NOMO-1 treated with dmso at 0.1 percent for 144 hours (cell line): ENCODE measurements around the gene SCAMP2.
"Not testable (repeated sequence)": the region's sequence is repeated elsewhere in the genome, so short reads cannot be mapped to it uniquely, and the experiment has no call there.

ENCODE experiments used
- DNase-seq: peaks from one replicate; lab custom pipeline; 2025; ENCODE audit not compliant: unreplicated experiment; lab: John Stamatoyannopoulos, UW

Gene SCAMP2, protein sequence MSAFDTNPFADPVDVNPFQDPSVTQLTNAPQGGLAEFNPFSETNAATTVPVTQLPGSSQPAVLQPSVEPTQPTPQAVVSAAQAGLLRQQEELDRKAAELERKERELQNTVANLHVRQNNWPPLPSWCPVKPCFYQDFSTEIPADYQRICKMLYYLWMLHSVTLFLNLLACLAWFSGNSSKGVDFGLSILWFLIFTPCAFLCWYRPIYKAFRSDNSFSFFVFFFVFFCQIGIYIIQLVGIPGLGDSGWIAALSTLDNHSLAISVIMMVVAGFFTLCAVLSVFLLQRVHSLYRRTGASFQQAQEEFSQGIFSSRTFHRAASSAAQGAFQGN

DNA sequence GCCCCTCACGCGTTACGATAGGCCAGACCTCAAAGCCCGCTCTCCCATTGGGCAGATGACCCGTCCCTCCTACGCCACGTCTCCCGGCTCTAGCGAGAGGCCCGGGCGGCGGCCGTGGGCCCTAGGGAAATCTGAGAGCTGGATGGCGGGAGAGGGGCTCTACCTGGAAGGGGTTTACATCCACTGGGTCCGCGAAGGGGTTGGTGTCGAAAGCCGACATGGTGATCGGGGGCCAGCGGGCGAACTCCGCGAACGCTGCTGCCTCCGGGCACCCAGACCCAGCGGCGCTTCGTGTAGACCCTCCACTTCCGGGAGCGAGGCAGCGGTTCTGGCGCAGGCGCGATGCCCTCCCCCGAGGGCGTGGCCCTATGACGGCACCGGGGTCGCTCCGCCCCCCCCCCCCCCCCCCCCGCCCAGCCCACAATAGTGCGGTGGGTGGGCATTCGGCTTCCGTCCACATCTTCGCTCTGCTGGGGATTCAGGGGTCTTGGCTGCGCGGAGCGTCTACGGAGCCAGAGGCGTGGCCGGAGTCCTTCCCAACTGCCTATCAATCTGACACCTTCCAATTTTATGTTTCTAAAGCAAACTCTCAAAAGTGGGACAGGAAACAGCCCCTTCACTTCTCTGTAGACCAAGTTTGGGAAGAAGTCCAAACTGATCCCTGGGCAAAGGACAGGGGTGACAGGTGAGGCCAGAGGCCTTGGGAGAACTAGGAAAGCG lies at the start of gene SCAMP2:
TSS of gene SCAMP2 (minus strand) at position 330 of the 720 bp plus-strand sequence. CDS start at position 220, 110 bp downstream.
- peak; percentile 93 for DNase-seq

DNA sequence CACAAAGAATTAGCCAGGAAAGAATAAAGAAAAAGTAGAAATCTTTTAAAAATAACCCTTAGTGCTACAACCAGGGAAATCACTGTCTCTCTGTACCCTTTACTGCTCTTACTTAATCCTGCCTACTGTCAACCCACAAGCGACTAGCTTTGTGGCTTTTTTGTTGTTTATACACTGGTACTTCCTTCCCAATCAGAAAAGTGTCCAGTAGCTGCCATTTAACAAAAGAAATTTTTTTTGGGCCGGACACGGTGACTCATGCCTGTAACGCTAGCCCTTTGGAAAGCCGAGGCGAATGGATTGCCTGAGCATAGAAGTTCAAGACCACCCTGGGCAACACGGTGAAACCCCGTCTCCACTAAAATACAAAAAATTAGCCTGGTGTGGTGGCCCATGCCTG lies 47.3 kb upstream of the SCAMP2 start:
- DNase-seq: no peak

DNA sequence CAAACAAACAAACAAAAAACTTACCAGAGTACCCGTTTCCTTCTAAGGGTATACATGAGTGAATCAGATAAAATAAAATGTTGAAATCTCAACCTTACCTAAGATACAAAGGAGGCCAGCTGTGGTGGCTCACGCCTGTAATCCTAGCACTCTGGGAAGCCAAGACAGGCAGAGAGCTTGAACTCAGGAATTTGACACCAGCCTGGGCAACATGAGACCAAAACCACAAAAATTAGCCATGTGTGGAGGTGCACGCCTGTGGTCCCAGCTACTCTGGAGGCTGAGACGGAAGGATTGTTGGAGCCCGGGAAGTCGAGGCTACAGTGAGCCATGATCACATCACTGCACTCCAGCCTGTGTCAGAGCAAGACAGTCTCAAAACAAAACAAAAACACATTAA lies 44.5 kb upstream of the SCAMP2 start:
- no peak for DNase-seq

DNA sequence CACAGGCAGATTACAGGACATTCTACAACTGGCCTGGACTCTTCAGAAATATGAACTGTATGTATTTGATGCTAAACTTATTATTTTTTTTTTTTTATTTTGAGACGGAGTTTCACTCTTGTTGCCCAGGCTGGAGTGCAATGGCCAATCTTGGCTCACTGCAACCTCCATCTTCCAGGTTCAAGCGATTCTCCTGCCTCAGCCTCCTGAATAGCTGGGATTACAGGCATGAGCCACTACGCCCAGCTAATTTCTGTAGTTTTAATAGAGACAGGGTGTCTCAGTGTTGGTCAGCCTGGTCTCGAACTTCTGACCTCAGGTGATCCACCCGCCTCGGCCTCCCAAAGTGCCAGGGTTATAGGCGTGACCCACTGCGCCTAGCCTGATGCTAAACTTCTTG lies 40.6 kb upstream of the SCAMP2 start:
- not testable (repeated sequence) for DNase-seq

DNA sequence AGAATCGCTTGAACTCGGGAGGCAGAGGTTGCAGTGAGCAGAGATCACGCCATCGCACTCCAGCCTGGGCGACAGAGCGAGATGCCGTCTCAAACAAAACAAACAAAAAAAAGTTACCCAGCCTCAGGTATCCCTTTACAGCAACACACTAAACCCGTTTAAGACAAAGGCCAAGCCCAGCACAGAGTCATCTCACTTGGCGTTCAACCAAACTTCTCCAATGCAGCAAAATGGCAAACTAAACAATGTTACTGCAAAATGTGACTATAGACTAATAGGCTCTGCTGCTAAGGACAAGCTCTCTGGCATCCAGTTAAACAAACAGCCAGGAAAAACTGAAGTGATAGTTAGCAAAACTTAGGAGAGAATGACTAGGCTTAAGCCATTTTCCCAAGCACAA lies 39.9 kb upstream of the SCAMP2 start:
- no peak for DNase-seq

DNA sequence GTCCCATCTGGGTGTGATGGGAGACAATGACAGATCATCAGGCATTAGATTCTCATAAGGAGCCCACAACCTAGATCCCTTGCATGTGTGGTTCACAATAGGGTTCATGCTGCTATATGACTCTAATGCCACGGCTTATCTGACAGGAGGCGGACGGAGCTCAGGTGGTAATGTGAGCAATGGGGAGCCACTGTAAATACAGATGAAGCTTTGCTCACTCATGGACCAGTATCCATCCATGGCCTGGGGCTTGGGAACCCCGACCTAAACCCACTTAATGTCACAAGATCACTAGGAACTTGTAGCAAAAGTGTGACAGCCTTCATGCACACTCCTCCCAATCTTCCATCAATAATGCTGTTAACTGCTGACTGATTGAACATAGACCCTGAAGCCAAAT lies 35.5 kb upstream of the SCAMP2 start:
- no peak for DNase-seq

DNA sequence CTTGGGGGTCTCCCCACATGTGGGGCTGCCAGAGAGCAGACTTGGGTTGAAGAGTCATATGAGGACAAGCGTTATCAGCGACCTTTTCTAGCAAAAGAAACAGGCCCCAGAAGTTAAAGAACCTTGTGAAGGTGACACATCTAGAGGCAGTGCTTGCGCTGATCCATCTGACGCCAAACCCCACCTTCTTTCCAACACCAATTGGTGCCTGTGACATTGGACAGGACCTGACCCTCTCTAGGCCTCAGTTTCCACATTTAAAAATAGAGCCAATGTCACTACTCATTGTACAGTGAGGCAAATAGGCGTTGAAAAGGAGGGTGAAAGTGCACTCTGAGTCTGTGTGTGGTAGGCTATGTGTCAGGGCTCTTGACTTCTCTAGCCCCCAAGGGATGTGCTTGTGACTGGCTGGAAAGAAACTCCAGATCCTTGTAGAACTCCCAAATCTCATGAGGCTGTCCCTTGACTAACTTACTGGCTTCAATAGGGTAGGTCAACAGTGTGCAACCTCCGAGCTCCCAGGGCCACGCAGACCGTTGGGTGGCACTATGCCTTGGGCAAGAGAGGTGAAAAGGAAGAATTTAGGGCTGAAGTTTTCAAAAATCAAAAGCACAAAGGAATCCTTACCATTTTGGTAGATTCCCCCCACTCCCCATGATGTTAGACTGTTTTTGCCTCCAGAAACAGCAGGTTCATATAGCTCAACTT lies 34.2 kb upstream of the SCAMP2 start:
- no peak for DNase-seq

DNA sequence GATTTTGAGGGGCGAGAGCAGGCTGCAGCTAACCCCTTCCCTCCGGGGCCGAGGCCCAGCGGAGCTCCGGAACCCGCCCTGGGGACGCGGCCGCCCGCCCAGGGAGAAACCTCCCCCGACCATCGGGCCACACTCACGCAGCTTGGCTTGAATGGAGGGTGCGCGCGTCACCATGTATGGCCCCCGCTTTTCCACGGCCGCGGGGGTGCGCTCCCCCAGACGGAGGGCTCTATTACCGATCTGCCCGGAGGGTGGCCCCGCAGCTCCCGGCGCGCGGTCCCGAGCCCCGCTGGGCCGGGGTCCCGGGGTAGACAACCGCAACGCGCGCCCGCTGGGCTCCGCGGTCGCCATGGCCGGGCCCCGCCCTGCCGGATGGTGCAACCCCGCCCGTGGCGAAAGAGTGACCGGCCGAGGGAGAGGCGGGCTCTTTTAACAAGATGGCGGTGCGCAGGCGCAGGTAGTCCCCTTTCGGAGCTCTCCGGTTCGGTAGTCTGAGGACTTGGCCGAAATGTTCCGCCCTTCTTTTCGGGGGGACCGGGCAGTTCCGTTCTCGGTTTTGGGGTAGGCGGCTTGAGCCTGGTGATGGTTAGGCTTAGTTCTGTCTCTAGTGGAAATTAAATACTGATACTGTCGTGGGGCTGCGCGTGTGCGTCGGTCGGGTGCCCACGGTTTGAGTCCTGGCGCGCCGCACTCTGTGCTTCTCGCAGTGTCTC lies 33.4 kb upstream of the SCAMP2 start, which contains the start of gene FAM219B:
TSS of gene FAM219B (minus strand) at position 402 of the 713 bp plus-strand sequence. CDS start at position 351, 51 bp downstream.
- peak; percentile 81 for DNase-seq

DNA sequence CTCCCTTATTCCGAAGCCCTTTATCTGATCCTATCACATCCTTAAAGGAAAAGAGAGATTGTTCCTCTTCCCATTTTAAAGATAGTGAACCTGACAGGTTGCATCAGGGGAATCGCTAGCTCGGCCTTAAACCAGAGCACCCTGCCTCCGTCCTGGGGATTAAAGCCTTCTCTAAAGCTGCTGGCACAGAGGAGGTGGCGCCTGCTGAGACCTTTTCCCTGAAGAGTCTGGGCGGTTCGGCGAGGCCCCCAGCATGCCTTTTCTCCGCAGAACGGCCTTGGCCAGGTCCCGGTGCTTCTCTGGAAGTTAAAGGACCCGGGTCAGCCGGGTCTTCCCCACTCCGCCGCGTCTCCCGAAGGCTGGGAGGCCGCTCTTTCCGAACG lies 32.9 kb upstream of the SCAMP2 start:
- DNase-seq: no peak

DNA sequence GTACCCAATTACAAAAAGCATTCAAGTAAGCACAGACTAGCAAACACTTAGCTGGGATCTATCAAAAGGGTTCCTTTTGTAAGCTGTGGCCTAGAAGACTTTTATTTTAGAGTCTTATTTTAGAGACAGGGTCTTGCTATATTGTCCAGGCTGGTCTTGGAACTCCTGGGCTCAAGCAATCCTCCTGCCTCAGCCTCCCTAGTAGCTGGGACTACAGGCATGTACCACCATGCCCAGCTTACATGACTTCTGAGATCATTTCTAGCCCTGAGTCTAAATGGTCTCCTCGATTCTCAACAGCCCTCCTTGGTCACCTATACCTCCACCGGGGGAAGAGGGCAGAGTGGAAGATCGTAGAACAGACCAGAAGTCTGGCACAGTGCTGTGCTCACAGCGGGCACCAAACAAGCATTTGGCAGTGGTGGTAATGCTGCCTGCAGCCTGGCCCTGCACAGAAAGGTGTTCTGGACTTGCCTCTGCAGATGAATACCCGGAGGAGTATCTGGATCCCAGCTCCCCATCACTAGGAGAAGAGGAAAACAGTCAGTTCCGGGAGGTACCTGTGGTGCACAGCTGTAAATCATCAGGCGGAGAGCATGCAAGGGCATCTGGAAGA lies 31.1 kb upstream of the SCAMP2 start:
- DNase-seq: no peak

DNA sequence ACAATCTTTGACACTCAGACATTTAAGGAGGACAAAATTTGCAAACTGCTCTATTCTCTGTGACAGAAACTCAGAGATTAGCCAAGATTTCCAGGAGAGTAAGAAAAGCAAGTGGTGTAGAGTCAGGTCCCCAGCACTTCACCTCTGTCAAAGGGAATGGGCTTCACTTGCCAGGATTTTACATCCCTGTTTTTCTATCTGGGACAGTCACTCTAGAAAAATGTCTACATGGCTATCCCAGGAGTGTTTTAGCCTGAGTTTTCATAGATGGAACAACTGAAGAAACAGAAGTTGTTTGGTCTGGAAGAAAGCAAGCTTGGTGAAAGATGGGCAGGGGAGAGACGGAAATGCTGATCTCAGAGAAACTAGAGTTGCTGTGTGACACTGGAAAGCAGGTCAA lies 30.5 kb upstream of the SCAMP2 start:
- no peak for DNase-seq

DNA sequence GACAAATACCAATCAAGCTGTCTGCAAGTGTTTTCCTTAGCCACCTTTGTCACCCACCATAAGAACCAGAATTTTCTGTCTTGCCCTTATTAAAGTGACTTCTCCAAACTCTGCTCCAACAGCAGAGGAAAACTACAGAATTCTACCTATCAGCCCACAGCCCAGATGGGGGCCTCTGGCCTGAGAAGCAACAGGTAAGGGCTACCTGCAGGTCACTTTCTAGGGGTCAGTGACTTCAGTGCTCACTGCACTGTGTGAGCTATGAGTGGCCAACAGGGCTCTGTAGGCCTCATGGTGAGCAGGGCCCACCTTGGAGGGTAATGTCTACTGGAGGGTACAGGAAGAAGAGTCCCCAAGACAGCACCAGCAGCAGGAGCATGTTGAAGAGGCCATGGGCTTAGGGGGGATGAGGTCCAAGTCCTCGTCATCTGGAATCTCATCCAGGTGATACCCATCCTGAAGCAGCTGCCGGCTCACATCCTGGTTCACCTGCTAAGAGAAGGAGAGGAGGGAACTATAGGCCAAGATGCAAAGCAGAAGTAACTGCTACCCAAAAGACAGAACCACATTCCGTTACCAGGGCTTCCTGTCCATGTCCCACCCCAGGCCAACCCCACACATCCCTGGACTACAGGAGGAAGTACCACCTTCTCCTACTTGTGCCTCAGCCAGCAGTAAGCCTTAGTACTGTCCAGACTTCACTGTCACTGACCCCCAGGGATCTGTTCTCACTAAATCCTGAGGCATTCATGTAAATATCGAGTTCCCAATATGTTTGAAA lies 29.3 kb upstream of the SCAMP2 start:
- no peak for DNase-seq

DNA sequence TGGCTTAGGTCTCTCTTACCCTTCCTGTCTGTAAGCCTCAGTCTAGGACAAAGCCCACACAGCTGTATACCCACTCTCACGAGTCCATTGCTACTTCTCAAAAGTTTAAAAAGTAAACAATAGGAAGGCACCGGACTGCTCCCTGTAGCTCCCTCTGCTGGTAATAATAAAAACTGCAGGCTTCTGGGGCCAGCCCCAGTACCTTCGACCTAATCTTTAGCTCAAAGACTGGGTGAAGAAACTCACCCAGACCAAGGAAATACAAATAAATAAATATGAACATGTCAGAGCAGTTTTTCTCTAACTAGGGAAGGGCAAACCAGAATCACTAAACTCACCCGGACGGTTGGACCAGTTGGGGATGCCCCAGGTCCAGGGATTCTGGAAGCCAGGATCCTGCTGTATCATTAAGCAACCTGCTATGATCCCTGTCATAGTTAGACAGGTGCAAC lies 28.5 kb upstream of the SCAMP2 start:
- no peak for DNase-seq

DNA sequence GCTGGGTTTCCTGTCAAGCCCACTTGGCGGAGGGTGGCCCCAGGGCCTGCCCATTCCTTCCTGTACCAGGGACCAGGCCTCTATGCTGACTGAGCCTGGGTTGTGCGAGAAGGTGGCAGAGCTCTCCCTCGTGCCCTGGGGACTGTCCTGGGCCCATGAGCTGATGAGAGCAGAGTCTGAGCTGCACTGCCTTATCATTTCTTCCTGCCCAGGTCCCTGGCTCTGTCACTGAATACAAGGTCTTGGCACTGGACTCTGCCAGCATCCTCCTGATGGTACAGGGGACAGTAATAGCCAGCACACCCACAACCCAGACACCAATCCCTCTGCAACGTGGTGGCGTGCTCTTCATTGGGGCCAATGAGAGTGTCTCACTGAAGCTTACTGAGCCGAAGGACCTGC lies 24.1 kb upstream of the SCAMP2 start:
- DNase-seq: no peak

DNA sequence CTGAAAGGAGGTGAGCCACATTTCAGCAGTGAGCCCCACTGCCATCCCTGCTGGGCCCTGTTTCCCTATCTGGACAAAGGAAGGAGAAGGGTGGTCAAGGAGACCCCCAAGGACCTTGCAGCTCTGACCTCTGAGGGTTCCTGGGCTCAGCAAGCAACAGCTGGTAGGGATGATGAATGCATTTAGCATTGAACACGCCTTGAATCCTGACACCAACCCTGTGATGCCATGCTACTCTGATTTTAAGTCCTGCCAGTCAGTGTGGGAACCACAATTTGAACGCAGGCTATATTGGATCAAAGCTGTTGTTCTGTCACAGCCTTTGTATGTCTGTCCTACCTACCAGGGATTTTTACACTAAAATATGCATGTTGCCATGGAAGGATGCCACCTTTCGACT lies 23.2 kb upstream of the SCAMP2 start:
- no peak for DNase-seq

DNA sequence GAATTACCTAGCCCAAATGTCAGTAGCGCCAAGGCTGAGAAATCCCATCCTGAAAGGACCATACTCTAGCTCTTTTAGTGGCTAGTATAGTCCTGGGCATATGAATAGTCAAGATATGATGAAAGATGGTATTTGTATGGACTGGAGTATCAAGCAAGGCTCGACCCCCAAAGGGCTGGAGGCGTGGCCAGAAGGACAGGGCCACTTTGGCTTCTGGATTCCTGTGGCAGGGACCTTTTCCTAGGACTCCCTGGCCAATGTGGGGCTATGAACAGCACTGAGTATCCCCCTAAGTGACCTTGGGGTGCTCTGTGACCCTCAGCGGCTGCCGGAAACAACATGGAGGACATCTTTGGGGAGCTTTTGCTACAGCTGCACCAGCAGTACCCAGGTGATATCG lies 22.7 kb upstream of the SCAMP2 start:
- DNase-seq: no peak

DNA sequence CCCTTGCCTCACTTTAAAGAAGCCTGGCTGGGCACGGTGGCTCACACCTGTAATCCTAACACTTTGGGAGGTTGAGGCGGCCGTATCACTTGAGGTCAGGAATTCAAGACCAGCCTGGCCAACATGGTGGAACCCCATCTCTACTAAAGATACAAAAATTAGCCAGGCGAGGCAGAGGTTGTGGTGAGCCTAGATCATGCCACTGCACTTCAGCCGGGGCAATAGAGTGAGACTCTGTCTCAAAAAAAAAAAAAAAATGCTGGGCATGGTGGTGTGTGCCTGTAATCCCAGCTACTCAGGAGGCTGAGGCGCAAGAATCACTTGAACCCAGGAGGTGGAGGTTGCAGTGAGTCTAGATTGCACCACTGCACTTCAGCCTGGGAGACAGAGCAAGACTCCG lies 21.2 kb upstream of the SCAMP2 start:
- DNase-seq: not testable (repeated sequence)

DNA sequence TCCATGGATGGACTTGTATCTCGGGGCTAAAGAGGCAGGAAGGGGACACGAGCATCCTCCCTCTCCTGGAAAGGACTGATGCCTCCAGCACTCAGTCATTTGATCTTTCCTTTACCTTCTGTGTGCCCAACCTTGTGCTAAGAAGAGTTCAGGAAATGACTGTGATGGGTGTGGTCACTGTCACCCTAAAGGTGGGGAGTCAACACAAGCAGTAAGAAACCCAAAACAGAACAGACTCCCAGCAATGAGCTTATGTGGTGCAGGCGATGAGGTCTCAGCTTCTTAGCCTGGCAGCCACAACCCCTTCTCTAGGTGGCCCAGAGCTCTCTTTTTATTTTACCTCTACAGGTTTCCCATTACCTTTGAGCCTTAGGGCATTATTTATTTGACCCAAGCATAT lies 20.5 kb upstream of the SCAMP2 start:
- DNase-seq: no peak

DNA sequence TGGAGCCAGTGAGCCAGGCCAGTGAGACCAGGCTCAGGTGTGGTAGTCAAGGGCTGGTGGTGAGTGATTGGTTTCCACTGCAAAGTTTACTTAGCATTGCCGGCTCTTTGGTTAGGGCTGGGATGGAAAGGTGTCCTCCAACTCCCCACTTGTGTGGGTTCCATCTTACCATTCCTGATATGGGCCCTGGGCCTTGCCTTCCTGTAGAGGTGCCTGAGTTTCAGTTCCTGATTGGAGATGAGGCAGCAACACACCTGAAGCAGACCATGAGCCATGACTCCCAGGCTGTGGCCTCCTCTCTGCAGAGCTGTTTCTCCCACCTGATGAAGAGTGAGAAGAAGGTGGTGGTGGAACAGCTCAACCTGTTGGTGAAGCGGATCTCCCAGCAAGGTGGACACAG lies 19.8 kb upstream of the SCAMP2 start:
- DNase-seq: no peak

DNA sequence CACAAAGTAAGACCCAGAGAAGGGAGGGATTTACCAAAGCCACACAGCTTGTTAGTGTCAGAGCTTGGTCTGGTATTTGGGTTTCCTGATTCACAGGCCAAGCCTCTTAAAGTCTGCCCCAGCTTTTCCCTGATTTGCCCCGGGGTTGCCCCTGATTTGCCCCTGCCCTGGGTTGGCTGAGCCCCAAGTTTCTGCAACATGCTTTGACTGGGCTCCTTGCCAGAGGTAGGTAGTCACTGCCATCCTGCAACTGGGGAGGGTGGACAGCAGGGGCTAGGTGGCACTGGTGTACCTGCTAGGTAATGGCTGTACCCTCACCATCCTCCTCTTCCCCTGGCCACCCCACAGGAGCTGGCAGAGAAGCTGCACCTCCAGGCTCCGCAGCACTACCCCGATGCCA lies 19.1 kb upstream of the SCAMP2 start:
- DNase-seq: no peak
